GM12865 (cell line): Measurements from ENCODE around the gene EEFSEC.

ENCODE experiments used
- DNase-seq: peaks from one replicate; pipeline ENCODE4 v3.0.0; 2010; ENCODE audit warnings: low read depth
- H3K4me3 ChIP-seq: 2 replicates; pipeline ENCODE4 v1.5.1; 2011; ENCODE audit warnings: mild to moderate bottlenecking, low read depth, low read length, control low read depth
- CTCF ChIP-seq: IDR thresholded peaks from 2 replicates; pipeline ENCODE4 v1.5.1; 2011; ENCODE audit warnings: low read length, control low read depth, low read depth, inconsistent platforms; ENCODE audit not compliant: insufficient read depth; ENCODE audit errors: missing control alignments

EEFSEC gene

GRCh38 chr3:128279601-128279880, 126.3 kb downstream of the EEFSEC start:
- H3K4me3 ChIP-seq, result no peak overlapping the region
- no peak for TF ChIP-seq CTCF
- DNase-seq, result no peak

GRCh38 chr3:128280481-128281052, 127.3 kb downstream of the EEFSEC start:
- no peak overlapping the region for H3K4me3 ChIP-seq
- no peak for DNase-seq
- no peak for TF ChIP-seq CTCF

- no peak for TF ChIP-seq CTCF
- DNase-seq, result no peak
- H3K4me3 ChIP-seq, result no peak overlapping the region
Observed at GRCh38 chr3:128281056-128281455, 127.8 kb downstream of the EEFSEC start.

- no peak overlapping the region for H3K4me3 ChIP-seq
- TF ChIP-seq CTCF, result no peak
- DNase-seq, result no peak
Observed at GRCh38 chr3:128281461-128282367, 128.4 kb downstream of the EEFSEC start.

DNA sequence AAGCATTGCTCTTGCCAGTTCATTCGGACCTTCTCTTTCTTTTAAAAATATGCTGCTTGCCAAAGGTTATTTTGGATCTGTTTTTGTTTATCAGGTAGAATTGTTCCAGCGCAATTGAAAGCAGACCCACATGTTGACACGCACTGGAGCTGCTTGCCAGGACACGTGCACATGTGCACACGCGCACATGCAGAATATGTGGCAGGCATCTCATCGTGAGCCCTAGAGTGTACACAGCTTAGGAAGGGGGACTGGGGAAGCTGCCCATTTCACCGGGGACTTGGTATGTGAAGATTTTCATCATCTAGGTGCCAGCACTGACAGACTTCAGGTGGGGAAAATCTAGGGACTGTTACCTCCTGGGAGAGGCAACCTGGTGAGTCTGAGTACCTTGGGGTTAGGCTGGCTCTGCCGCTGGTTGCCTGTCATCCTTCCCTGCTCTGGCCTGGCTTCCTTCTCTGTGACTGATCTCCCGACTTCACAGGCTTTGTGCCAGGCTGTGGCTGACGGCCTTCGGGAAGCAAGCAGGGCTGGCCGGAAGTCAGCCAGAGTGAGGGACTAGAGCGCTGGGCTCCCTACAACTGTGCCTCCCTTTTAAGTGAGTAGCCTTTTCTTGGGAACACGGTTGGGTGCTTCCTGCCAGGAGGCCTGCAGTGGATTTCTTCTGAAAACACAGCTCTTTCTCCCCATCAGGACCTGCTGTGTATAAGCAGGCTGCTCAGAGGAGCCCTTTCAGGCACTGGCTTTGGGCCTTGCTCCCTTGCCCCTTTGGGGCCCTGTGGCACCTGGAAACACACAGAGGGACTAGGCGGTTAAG, 129.3 kb downstream of the EEFSEC start:
- DNase-seq, result no peak
- no peak for TF ChIP-seq CTCF
- no peak overlapping the region for H3K4me3 ChIP-seq

- no peak for TF ChIP-seq CTCF
- no peak for DNase-seq
- no peak overlapping the region for H3K4me3 ChIP-seq
Observed at GRCh38 chr3:128283421-128283820, 130.1 kb downstream of the EEFSEC start.
